HG02884 (cell line): ENCODE measurements around the gene SLC41A1.

Experiments
- ATAC-seq: cut with Tn5 transposase; IDR thresholded peaks from one replicate; pipeline ENCODE4 v1.9.1; 2021; ENCODE audit warnings: mild to moderate bottlenecking, moderate library complexity; ENCODE audit not compliant: unreplicated experiment

SLC41A1 gene

GRCh38 chr1:205791568-205792180, 21.3 kb downstream of the SLC41A1 start:
- peak; percentile 56 for ATAC-seq

GRCh38 chr1:205787287-205787916, 25.6 kb downstream of the SLC41A1 start:
- ATAC-seq: no peak

DNA sequence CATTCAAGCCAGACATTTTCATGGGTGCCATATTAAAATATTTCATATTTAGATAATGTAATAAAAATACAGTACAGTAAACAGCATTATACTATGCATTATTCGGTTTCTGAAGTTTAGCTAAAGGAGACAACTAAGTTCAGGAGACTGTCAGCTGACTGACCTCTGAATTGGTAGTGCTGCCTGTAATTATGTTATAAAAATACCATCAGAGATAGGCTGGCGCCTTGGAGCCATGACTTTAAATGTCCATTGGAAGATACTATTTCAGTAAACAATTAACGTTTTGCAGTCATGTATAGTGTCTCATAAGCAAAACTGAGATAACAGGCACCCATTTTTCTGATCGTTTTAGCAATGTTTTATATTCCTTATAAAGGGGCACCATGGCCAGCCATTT, 26.4 kb downstream of the SLC41A1 start:
- no peak for ATAC-seq

DNA sequence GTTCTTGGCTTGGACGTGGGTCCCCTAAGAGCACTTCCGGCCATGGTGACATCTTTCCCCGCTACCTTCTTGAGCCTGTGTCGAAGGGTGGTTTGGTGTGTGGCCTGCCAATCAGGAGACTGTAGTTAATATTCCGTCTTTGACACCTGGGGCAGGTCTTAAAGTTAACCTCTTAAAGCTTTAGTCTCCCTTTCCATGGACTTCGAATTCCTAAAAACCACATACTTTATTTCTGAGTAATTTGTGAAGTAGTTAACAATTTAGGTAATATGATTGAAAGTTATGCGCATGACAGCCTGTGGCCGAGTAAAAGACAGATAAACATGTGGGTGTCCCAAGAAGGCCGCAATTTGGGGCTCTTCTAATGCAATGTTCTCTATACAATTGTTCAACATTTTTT, 27.6 kb downstream of the SLC41A1 start:
- no peak for ATAC-seq

DNA sequence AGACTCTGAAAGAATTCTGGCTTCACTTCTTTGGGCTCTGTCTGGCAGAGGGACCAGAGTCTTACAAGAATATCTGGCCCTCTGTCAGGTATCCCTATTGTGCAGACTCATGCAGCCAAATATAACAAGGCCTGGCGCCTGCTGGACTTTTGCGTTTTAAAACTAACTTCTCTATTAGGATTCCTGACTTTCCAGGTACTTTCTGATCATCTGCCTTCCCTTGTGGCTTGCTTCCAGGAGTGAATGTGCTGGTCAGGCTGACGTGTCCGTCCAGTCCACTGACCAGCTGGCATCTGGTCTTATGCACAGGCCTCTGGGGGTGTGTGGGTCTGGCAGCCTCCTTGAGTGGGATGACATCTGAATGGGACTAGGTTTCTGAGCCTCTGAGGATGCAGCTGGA, 29.1 kb downstream of the SLC41A1 start:
- no peak for ATAC-seq

DNA sequence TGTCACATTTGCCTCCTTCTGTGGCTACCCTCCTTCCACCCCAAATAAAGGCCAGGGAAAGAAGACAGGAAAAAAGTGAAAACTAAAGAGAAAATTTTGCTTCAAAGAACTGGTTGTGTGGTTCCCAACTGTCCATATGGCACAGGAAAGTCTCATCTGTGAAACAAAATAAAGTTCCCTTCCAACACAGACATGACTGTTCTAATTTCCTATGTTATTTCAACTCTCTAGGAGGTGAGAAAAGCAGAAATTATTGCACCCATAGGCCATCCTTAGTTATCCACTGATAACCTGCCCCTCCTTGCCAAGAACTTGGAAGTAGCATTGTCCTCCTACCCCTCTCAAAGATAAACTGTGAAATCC, 29.6 kb downstream of the SLC41A1 start:
- no peak for ATAC-seq

DNA sequence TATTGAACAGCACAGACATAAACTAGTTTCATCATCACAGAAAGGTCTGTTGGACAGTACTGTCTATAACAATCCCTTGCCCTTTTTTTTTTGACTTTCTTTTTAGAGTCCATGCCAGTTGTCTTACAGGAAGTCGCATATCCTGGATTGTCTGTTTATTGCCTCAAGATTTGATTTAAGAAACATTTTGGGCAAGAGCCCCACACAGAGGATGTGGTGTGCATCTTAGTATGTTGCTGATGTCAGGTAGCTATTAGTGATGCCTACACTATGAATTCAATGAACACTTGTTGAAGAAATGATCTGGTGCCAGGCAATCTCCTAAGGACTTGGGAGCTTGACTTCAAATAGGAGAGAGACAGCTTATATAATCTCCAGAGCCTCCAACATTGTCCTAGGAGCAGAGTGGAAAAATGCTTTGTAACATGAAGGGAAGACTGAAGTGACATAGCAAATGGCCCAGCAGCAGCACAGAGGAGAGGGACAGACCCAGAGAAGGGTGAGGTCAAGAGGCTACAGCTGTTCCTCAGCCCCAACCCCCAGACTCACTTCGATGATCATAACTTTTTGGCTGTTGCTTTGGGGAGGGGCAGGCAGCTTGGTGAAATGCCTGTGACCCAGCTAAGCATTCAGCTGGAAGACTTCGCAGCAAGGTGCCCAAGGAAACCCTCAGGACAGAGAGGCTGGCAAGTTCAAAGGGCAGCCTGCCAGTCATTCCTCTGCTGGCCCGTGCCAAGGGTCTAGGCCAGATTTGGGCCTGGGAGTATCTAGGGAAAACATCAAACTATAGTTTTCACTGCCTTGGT, 30.2 kb downstream of the SLC41A1 start:
- no peak for ATAC-seq

DNA sequence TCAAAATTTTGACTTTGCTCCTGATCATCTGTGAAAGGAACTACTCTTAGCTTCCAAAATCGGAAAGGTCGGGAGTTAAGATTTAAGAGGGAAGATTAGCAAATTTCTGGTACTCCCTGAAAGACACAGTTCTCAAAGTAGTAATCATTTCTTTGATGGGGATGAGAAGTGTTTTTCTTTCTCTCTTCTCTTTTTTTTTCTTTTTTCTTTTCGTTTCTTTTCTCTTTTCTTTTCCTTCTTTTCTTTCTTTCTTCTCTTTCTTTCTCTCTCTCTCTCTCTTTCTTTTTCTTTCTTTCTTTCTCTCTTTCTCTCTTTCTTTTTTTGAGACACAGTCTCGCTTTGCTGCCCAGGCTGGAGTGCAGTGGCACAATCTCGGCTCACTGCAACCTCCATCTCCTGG, 32.7 kb downstream of the SLC41A1 start:
- ATAC-seq: no peak

- no peak for ATAC-seq
Observed at GRCh38 chr1:205777994-205778393, 35.0 kb downstream of the SLC41A1 start.

- no peak for ATAC-seq
Observed at GRCh38 chr1:205775717-205776056, 37.3 kb downstream of the SLC41A1 start.

DNA sequence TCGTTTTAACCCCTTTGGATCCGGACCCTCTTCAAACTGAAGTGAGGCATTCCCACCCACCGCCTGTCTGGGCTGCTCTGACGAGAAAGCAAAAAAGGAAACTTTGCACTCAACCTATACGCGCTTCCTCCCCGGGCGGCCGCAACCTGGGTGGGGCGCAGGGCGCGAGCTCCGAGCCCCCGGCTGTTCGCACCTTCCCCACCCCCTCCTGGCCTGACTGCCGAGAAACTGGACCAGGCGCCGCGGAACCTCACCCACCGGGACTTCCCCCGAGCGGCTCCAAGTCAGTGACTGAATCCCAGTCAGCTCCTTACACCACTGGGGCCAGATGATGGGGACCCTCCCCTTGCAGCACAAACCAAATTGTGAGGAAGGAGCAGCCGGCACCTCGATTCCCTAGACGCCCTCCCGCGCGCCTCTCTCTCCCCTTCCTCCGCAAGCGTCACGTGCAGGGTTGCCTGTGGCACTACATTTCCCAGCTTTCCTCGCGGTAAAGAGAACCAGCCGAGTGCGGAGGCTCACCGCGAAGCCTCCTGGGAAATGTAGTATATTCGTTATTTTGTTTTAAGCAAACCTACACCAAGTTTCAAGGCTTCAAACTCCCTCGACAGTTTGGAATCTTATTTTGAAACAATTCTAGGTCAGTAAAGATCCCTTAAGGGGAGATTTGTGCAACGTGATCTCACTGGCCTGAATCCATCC, 37.8 kb downstream of the SLC41A1 start, which contains the start of gene RAB29:
TSS of gene RAB29 (minus strand) at position 468 of the 702 bp plus-strand sequence. CDS start 526 bp downstream, outside the sequence.
- peak; percentile 78 for ATAC-seq

DNA sequence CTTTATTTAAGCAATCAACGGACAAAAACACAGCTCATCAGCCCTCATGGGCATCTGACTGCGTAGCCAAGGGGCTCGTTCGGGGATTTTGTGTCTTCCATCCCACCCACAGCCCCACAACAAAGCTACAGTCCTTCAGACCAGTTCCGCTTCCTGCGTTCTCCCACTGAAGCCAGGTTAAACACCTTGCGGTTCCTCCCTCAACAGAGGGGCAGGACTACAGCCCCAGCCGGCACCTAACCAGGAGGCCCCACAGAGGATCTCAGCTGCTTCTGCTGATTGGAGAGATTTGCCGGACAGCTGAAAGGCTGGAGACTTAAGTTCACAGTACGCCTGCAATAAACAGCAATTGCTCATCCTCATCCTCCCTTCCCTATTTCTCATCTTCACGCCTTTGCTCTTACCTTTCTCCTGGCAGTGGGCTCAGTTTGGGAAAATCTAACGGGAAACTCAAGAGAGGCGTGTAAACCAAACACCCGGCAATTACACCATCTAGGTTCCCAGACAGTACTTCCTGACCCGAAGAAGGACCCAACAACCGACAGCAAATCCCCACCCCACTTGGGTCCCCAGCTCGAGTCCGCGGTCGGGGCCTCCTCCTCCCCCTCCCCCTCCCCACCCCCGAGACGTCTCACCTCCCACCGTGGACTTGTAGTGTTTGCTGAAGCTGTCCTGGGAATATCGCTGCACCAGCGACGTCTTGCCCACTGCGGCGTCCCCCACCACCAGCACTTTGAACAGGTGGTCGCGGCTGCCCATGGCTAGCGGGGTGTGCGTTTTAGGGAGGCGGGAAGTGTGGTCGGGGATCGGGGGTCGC, 38.6 kb downstream of the SLC41A1 start:
- ATAC-seq: no peak

GRCh38 chr1:205772607-205773032, 40.4 kb downstream of the SLC41A1 start:
- ATAC-seq: no peak

DNA sequence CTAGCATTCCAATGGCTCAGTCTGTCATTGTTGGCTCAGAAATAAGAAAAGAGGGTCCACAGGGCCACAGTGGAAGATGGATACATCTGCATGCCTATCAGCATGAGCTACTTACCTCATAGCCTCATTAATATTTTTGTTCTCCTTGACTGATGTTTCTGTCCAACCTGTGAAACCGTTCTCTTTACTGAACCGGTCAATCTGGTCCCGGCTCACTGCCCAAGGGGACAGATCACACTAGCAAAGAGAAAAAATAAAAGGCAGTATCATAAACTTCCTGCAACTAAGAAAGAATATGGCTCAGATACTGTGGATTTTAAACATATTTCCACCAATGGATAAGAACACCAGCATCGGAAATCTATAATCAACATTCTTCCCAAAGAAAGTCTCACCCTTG, 42.4 kb downstream of the SLC41A1 start:
- ATAC-seq: no peak

GRCh38 chr1:205769641-205770365, 43.2 kb downstream of the SLC41A1 start:
- no peak for ATAC-seq

DNA sequence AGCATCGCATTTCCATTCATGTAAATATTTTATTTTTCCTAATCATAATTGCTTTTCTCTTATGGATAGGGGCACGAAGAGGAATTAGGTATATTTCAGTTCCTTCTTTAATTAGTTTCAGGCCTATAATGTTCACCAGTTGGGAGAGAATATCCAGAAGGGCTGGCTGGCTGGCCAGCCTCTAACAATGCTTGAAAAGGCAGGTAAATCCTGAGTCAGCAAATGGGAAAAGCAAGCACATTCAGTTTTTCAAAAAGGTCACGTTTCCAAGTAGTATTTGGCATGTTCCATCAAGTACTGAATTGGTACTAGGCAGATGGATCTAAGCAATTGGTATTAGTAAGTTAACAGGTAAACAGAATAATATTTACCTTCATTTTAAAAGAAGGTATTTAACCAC, 45.8 kb downstream of the SLC41A1 start:
- ATAC-seq: no peak

DNA sequence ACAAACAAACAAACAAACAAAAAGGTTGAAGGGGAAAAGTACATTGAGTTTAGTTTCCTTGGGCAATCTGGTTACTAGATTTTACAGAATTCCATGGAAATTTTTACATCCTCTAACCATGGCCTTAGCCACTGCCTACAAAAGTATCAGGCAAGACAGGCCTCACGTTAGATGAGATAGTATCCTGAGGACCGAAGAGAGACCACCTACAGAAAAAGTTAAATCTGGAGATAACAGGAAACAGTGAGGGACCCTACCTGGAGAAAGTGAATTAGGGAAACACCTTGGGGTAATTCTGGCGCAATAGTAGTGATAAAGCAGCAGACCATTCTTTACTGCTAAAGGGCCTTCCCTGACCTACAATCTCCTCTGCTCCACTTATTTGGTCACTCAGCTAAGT, 46.4 kb downstream of the SLC41A1 start:
- no peak for ATAC-seq

- no peak for ATAC-seq
Observed at GRCh38 chr1:205766038-205766437, 47.0 kb downstream of the SLC41A1 start.

DNA sequence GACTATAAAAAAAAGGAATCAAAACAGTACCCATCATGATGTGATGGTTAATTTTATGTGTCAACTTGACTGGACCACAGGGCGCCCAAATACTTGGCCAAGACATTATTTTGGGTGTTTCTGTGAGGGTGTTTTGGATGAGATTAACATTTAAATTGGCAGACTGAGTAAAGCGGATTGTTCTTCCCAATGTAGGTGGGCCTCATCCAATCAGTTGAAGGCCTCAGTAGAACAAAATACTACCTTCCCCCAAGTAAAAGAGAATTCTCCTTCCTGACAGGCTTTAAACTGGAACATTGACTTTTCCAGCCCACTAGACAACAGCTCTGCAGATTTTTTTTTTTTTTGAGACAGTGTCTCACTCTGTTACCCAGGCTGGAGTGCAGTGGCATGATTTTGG, 48.4 kb downstream of the SLC41A1 start:
- no peak for ATAC-seq

DNA sequence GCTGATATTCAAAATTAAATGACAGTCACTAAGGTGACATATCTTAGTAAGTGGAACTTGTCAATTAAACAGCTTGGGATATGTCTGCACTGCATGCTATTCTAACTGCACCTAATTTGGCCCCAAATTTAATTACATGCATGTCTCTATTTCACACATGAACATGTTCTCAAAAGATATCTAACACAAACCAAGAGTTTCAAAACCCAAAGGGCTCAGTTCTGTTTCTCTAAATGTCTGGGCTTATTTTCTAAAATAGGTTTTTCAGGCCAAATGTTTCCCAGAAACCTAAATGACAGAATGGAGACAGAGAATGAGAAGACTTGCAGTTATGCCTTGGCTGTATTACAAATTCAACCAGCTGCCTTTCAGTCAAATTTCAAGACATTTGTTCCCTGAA, 49.0 kb downstream of the SLC41A1 start:
- ATAC-seq: no peak
